ENCODE measurements around the gene CLINT1.

- TF ChIP-seq, protein P1, sequence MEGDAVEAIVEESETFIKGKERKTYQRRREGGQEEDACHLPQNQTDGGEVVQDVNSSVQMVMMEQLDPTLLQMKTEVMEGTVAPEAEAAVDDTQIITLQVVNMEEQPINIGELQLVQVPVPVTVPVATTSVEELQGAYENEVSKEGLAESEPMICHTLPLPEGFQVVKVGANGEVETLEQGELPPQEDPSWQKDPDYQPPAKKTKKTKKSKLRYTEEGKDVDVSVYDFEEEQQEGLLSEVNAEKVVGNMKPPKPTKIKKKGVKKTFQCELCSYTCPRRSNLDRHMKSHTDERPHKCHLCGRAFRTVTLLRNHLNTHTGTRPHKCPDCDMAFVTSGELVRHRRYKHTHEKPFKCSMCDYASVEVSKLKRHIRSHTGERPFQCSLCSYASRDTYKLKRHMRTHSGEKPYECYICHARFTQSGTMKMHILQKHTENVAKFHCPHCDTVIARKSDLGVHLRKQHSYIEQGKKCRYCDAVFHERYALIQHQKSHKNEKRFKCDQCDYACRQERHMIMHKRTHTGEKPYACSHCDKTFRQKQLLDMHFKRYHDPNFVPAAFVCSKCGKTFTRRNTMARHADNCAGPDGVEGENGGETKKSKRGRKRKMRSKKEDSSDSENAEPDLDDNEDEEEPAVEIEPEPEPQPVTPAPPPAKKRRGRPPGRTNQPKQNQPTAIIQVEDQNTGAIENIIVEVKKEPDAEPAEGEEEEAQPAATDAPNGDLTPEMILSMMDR (conservative IDR thresholded peaks at IDR 0.05; ENCODE audit: low read depth, low read length), result no peak
- no peak for TF ChIP-seq EZH2 (IDR thresholded peaks at IDR 0.05; ENCODE audit: borderline replicate concordance, low read depth, low read length, poor library complexity, severe bottlenecking)
These were observed 100.2 kb downstream of the CLINT1 start for GRCh38 chr5:157758706-157759105.
